ENCODE data around the gene SLC22A12.
"Not testable (repeated sequence)": the region's sequence is repeated elsewhere in the genome, so short reads cannot be mapped to it uniquely, and the experiment has no call there.

SLC22A12 gene

GRCh38 chr11:64588701-64589100 lies 2.3 kb upstream of the SLC22A12 start:
- no peak for DNase-seq

GRCh38 chr11:64591257-64592233 lies 525 bp downstream of the SLC22A12 start:
- DNase-seq = no peak

DNA sequence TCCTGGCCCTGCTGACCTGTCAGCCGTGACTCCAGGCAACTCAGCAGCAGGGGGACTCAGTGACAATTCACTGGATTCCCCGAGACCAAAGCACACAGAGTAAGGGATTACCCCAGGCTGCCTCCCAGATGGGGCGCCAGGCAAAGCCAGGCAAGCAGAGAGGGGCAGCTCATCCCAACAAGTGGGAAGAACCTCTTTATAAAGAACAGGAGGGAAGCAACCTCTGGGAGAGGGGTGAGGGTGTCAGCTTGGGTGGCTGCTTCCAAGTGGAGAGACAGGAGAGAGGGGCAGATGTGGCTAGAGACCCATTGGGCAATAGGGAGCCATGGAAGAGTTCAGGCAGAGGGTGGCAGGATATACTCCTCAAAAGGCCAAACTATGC lies 1.2 kb downstream of the SLC22A12 start:
- DNase-seq = no peak

DNA sequence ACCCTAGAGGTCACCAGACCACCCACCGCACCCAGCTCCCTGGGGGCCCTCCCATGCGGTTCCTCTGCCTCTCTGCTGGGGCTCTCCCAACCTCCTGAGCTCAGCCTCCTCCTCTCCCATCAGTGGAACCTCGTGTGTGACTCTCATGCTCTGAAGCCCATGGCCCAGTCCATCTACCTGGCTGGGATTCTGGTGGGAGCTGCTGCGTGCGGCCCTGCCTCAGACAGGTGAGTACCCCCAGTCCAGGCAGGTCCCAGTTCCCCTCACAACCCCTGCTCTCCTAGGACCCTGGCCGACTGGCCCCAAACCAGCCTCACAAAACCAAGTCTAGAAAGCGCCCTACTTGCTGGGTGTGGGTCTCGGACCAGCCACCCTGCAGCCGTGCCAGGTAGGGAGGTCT lies 1.6 kb downstream of the SLC22A12 start:
- no peak for DNase-seq

DNA sequence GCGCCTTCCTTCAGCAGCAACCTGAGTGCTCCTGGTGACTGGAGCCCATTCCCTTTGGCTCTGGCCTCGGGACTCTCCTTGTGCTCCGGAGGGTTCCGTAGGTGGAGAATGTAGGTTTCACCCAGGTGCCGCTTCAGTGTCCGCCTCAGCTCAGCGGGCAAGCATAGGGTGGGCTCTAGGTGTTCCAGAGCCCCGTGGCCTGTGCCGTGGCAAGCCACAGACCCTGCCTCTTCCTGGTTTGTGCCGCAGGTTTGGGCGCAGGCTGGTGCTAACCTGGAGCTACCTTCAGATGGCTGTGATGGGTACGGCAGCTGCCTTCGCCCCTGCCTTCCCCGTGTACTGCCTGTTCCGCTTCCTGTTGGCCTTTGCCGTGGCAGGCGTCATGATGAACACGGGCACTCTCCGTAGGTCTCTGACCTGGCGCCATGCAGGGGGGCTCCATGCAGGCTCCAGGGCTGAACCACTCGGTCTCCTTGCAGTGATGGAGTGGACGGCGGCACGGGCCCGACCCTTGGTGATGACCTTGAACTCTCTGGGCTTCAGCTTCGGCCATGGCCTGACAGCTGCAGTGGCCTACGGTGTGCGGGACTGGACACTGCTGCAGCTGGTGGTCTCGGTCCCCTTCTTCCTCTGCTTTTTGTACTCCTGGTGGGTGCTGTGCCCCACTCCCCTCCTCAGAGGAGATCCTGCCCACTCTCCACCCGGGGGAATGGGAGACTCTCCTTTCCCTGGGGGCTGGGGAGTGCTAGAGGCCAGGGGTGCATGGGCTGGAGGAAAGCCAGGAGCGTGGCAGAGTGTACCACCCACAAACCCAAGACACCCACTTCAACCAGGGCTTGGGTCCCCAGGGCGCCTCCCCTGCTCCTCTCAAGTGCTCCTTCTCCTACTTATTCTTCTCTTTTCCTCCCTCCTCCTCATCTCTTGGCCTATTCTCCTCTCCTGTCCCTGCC lies 2.4 kb downstream of the SLC22A12 start:
- no peak for DNase-seq

- no peak for DNase-seq
Measured at GRCh38 chr11:64594159-64594939, 3.3 kb downstream of the SLC22A12 start.

DNA sequence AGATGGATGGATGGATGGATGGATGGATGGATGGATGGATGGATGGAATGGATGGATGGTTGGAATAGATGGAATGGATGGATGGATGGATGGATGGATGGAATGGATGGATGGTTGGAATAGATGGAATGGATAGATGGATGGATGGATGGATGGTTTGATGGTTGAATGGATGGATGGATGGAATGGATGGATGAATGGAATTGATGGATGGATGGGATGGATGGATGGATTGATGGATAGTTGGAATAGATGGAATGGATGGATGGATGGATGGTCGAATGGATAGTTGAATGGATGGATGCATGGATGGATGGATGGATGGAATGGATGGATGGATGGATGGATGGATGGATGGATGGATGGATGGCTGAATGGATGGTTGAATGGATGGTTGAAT lies 4.9 kb downstream of the SLC22A12 start:
- not testable (repeated sequence) for DNase-seq

GRCh38 chr11:64597671-64598101 lies 6.7 kb downstream of the SLC22A12 start:
- DNase-seq = no peak

DNA sequence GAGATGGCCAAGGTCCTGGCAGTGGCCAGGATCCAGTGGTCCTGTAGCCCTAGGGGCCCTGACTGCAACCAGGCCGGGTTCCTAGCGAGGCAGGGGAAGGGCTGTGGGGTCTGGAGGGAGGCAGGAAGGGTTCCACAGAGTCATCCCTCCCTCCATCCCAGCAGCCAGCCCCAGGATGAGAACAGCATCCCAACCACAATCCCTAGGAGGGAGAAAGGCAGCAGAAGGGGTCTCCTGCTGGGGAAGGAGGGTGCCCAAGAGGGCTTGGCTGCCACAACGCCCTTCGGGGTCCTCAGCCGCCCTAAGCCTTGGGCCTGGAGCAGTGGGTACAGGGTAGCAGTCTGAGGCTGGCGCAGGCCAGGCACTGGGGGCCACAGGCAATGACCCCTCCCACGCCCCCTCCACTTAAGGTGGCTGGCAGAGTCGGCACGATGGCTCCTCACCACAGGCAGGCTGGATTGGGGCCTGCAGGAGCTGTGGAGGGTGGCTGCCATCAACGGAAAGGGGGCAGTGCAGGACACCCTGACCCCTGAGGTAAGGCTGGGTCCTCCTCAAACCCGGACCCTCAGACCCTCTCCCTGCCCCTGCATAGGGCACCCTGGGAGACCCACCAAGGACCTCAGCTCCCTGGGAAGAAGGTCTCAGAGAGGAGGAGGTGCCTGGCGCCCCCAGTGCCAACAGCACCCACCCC lies 7.2 kb downstream of the SLC22A12 start:
- no peak for DNase-seq

DNA sequence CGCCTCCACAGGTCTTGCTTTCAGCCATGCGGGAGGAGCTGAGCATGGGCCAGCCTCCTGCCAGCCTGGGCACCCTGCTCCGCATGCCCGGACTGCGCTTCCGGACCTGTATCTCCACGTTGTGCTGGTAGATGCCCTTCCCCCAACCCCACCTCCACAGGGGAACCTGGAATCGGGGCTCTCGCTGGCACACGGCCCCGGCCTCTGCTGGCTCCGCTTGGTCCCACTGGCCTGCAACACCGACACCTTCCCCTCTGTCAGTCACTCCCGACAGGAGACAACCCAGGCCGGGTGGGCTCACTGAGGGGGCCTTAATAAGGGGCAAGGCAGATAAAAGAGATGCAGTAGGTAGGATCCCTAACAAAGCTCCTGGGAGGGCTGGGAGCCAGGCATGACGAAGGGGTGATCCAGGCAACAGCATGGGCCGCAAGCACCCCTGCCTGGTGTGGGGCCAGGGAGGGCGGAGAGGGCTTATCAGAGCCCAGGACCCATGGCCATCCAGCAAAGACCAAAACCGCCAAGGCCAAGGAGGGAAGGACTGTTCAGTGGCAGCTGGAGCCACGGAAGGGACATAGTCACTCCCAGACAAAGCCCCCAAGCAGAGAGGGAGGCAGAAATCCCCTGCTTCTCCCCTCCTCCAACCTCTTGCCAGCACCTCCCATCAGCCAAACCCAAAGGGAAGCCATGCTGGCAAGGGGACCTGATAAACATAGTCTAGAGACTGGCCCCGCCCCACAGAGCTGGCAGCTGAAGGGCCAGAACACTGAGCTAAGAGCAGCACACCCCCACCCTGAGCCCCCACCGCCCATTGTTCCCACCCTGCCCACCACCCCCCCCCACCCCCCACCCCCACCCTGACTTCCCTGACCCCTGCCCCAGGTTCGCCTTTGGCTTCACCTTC lies 8.0 kb downstream of the SLC22A12 start:
- no peak for DNase-seq

GRCh38 chr11:64599698-64600211 lies 8.7 kb downstream of the SLC22A12 start:
- no peak for DNase-seq

GRCh38 chr11:64600281-64600992 lies 9.4 kb downstream of the SLC22A12 start:
- no peak for DNase-seq

DNA sequence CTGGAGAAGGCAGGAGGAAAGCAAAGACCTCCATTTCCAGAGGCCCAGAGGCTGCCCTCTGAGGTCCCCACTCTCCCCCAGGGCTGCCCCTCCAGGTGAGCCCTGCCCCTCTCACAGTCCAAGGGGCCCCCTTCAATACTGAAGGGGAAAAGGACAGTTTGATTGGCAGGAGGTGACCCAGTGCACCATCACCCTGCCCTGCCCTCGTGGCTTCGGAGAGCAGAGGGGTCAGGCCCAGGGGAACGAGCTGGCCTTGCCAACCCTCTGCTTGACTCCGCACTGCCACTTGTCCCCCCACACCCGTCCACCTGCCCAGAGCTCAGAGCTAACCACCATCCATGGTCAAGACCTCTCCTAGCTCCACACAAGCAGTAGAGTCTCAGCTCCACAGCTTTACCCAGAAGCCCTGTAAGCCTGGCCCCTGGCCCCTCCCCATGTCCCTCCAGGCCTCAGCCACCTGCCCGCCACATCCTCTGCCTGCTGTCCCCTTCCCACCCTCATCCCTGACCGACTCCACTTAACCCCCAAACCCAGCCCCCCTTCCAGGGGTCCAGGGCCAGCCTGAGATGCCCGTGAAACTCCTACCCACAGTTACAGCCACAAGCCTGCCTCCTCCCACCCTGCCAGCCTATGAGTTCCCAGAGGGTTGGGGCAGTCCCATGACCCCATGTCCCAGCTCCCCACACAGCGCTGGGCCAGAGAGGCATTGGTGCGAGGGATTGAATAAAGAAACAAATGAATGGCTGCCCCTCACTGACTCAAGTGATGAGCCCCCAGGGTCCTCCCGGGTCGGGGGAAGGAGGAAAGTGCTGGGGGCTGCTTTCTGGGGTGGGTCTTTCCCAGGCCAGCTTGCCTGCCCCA lies 10.8 kb downstream of the SLC22A12 start:
- DNase-seq = no peak

DNA sequence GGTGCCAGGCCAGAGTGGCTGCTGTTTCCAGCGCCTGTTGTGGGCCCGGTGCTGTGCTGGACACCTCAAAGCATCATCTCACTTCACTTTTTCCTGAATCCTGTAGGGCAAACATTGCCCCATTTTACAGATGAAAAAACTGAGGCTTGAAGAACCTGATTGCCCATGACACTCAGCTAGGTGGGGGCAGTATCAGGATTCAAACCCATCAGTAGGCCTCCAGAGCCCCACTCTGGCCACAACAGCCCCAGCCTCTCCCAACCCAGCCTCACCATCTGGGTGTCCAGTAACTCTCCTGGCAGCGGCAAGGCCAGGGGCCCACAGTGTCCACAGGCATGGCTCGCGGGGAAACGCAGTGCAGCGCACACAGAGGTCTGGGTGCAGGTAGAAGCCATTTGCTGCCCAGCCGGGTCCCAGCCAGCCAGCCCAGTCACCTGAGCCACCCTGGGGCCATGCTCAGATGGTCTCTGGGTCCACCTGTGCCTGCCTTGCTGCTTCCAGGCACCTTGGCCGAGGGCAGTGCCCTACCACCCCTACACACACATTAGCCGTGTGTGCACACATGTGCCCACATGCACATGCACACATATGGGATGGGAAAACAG lies 11.5 kb downstream of the SLC22A12 start:
- DNase-seq = no peak

- no peak for DNase-seq
Measured at GRCh38 chr11:64603411-64604110, 12.5 kb downstream of the SLC22A12 start.

DNA sequence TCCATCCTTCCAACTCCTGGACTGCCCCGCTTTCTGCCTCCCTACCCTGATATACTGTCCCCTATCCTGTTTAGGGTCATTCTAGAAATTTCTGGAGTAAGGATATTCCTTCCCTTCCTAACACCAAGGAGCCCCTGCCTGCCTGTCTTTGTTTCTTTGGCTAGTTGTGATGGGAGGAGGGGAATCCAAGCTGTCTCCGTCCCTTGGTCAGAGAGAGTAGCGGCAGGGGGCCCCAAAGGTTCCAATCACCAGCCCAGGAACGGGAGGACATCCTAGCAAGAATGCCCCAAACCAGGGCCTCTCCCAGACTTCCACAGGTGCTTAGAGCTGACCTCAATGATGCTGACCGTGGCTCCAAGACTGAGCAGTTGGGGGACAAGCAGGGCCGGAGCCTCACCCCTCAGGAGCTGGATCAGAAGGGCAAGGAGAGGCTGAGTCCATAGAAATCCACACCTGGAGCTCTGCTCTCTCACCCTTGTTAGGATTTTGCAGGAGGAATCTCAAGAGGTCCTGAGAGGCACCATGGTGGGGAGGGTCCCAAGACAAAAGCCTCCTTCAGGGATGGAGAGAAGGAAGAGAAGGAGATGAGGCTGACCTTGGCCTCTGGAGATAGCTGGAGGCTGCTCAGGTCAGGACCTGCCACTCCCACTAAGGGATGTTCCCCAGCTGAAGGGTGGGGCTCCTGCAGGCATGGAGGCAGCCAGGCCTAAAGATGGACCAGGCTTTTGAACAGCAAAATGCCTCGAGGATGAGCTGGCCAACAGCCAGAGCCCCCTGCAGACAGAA lies 13.6 kb downstream of the SLC22A12 start:
- DNase-seq = no peak

DNA sequence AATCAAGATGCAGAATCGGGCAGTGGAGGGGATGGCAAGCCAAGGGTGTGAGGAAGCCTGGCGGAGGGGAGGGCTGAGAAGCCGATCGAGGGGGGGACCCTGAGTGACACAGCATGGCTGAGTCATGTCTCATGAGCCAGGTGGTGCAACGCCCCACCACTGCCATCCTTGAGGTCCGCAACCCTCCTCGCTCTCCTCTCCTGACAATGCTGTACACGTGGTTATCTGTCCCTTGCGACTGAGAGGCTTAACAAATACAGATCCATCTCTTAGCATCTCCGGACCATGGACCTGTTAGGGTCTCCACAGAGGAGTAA lies 14.2 kb downstream of the SLC22A12 start:
- DNase-seq = no peak
